GM10847 (cell line): ENCODE results near the gene PYCR2.

Experiments used
- POLR2A ChIP-seq: IDR thresholded peaks from 2 replicates; pipeline ENCODE4 v1.6.1; 2011; ENCODE audit not compliant: insufficient read length; ENCODE audit errors: extremely low read depth

The PYCR2 gene

DNA sequence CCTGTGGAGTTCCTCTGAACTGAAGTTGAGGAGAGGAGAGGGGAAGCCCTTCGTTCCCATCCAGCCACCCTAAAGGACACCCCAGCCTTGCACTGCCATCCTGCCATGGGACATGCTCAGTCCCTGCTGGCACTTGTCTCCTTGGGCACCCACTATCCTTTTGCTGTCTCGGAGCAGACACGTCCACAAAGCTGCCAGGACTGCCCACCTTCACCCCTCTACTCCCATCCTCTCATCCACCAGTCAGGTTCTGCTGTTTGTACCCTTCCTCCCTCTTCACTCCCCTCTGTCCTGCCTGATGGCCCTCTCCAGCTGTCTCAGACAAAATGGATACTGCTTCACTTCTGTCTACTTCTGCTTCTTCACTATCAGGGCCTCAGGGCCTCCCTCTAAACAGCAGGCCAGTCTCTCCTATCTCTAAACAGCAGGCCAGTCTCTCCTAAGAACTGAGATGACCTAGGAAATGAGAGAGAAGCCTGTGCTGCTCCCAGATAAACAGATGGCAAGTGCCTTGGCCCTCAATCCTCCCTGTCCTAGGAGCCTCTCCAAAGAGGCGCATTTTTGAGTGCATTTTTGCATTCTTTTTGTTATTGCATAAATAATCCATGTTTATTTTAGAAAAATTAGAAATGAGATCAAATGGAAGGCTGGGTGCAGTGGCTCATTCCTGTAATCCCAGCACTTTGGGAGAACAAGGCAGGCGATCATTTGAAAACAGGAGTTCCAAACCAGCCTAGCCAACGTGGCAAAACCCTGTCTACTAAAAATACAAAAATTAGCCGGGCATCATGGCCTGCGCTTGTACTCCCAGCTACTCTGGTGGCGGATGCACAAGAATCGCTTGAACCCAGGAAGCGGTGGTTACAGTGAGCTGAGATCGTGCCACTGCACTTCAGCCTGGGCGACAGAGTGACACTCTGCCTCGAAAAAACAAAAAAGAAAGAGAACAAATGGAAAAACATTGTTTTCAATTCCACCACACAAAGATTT lies 4.4 kb upstream of the PYCR2 start:
- TF ChIP-seq POLR2A, result no peak

DNA sequence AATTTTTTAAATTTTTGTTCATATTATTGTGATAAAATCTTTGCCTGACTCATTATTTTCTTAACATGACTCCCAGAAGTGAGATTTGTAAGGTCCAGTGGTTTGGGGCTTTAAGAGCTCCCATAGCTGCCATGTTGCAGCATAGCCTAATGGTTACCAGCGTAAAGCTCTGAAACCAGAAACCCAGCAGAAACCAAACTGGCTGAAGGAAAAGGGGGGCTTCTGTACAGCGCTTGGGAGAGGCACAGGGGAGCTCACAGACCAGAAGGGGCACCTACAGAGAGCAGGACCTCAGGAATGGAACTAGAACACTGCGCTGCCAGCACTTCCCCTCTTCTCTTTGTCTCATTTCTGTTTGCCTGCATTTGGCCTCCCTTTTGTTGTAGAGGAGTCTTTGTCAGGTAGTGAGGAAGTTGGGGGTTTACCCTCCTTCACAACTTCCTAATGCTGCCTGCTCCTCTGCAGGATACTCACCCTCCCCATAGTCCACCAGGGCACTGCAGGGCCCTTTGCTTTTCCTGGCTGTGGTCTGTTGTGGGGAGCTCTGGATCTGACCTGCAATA lies 2.6 kb upstream of the PYCR2 start:
- no peak for TF ChIP-seq POLR2A

DNA sequence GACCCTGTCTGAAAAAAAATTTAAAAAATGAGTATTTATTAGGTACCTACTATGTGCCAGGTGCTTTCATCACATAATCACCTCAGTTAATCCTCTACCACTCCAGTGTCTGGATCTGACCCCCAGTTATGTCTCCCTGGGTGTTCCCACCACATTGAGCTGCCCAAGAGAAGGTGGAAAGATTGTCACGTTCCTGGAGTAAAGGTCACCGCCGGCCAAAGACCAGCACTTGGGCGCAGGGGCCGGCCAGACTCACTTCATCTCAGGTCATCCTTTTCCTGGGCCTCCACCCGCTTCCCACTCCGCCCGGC lies 714 bp downstream of the PYCR2 start:
- TF ChIP-seq POLR2A, result no peak

DNA sequence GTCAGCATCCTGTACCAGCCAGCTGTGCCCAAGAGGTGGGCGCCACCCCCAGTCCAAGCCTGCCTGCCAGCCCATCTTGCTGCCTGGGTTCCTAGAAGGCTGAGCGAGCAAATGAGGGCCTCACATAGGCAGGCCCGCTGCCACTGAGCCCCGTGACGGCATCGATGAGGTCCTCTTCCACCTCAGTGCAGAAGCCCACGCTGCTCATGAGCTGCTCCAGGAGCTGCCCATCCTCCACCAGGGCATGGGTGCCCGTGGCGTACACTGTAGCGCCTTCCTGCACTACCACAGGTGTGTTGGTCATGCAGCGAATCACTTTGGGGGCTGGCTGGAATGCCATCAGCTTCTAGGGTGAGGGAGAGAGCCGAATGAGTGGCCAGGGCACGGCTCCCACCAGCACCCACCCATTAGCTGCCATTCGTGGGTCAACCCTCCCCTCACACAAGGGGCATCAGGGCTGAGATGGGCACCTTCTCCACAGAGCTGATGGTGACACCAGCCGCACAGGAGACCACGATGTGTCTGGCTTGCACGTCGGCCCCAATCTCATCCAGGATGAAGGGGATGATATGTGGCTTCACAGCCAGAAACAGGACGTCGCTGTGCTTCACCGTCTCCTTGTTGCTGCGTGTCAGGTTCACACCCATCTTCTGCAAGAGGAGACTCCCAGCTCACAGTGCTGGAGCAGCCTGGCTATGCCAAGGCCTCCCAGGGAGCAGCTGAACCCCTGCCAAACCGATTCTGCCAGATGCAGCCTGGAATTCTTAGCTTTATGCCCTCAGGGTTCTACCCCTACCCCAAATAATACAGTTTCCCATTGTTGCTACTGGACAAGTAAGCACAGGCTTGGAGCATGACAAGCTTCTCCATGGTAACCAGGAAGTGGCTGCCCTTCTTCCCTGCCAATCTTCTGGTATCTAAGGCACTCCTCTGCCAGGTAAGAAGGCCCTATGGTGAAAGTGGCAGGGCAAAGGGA lies 2.0 kb downstream of the PYCR2 start:
- TF ChIP-seq POLR2A, result no peak

DNA sequence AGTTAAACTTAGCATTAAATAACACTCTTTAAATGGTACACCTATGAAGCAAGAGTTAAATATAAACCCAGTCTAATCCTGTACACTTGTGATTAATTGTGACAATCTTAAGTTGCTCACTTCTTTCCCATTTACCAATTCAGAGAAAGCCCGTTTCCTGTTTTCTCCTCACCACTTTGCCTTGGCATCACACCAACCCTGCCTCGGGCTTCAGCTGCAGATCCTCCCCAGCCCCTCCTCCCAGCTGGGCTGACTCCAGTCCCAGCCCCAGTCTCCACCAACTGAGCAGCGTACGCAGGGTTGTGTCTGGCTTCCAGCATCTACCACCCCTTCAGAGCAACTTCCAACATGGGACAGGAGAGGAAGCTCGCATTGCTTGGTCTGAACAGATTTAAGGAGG lies 4.1 kb downstream of the PYCR2 start:
- no peak for TF ChIP-seq POLR2A

DNA sequence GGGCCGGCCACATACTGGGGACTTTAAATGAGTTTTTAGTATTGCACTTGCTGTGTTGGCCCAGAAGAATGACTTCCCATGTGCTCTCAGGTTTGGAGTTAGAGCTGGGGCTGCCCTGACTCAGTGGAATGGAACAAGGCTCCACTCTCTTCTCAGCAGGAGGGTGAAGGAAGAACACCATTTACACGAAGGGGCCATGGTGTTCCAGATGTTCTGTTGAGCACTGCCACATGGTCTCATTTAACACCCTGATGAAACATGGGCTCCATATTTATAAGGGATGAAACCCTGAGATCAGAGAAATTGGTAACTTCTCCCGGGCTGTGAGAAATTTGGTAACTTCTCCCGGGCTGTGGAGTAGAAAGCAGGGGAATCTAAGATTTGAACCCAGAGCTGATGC lies 5.8 kb downstream of the PYCR2 start:
- TF ChIP-seq POLR2A, result no peak

DNA sequence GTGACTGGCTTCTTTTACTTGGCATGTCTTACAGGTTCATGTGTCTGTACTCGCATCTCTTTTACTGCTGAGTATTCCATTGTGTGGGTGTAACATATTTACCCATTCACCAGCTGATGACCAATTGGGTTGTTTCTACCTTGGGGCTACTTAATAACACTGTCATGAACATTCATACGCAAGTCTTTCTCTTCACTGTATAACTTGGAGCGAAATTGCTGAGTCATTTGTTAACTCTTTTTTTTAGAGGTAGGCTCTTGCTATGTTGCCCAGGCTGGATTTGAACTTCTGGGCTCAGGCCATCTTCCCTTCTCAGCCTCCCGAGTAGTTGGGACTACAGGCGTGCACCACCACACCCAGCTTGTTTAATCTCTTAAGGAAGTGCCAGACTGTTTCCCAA lies 6.5 kb downstream of the PYCR2 start:
- no peak for TF ChIP-seq POLR2A

DNA sequence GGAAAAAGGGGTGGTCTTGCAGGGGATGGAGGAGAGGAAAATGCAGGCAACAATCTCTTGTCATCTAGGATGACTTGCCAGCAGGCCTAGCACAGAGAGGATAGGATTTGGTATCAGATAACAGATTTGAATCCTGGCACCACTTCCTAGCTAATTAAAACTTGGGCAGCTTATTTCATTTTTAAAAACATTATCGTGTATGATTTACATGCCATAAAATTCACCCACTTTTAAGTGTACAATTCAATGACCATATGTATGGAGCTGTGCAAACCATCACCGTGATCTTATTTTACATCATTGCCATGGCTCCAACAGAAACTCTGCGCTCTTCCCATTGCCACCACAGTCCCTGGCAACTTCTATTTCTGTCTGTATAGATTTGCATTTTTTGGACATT lies 6.9 kb downstream of the PYCR2 start:
- no peak for TF ChIP-seq POLR2A

DNA sequence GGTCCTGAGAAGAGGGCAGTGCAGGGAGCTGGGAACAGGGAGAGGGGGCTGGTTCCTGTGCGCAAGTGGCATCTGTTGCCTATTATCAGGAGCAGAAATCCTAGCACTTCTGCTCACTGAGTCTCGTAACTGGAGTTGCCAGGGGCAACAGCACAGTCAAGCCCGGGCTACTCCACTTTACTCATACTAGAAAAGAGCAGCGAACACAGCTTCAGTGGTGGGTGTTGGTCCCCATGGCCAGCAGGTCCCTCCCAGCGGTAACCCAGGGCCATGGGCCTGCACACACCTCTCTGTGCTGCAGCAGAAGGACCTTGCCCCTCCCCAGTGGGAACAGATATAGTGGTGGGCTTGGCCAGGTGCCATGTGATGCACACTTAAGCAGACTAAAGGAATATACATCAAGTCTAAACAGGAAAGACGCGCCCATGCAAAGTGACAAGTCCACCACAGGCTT lies 8.5 kb downstream of the PYCR2 start:
- TF ChIP-seq POLR2A, result no peak

DNA sequence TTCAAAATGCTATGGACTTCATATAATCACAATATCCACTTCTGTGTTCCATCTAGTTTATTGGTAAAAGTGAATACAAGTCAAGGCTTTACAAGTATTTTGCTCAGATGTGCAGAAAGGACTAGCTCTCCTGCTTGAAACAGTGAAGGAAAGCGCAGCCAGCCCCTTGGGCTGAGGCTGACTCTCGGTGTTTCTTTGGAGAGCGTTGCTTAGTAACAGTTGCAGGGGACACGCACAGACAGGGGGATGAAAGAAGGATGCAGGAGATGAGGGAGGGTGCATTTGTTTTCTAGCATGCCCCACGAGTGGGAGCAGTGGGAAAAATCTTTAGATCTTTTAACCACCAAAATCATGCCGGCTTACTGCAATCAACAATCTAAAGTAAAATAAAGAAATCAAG lies 9.1 kb downstream of the PYCR2 start:
- TF ChIP-seq POLR2A, result no peak

DNA sequence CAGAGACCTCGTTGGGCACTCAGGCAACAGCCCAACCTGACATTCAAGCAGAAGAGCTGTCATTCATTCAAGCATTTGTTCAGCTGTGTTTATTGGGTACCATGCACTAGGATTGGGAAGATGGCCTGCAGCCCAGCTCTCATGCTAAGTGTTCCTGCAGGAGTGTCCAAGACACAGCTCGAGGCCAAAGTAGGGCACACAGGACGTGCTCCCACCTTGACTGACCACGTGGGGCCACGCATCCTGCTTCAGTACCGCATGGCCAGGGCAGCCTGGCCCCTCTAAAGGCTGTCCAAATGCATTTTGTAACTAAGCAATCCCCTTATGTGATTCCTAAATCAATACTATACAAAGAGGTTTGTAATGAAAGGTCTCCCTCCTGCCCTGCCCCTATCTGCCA lies 9.7 kb downstream of the PYCR2 start:
- no peak for TF ChIP-seq POLR2A

DNA sequence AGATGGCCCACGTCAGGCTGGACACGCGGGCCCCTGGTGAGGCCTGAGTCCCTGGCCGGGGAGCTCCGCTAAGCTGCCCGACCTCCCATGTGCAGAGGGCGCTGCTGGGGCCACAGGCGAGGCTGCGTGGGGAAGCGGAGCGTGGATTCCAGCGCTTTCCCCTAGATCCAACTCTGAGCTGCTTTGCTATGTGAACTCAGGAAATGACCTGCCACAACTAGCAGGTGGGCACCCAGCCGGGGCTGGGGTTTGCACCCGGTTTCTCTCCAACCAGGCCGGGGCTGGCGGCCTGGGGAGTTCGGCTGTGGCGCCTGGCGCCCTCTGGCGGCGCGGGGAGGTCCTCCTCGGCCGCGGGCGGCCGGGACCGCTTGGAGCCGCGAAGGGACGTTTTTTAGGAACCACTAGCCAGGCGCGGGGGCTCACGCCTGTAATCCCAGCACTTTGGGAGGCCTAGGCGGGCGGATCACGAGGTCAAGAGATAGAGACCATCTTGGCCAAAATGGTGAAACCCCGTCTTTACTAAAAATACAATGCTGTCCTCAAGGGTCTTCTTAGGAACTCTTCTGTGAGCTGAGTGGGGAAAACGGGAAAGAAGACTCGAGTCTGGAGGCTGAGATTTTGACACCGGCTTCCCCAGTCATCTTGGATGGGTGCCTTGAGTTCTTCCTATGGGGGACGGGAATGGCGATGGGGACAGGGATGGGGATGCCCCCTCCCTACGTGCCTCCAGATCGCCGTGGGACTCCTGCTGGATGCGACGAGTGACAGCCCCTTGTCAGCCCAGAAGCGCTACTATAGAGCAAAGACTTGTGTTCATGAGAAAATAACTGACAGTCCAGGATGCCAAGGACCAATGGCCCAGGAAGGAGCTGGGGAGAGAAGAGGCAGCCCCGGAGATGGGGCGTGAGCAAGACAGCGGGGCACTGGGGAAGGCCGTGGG lies 12.6 kb downstream of the PYCR2 start:
- TF ChIP-seq POLR2A, result no peak

DNA sequence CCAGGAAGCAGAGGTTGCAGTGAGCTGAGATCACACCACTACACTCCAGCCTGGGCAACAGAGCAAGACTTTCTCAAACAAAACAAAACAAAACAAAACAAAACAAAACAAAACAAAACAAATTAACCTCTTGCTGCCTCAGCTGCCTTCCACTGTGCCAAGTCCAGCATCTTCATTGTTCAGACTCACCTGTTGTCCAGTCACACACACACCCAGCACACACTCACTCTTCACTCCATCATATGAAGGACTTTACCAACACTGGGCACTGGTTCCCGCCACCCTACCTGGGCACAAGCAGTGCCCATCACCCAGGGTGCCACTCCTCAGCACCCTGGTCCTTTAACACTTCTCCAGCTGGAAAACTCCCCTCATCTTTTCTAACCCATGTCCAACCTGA lies 14.6 kb downstream of the PYCR2 start:
- TF ChIP-seq POLR2A, result no peak

DNA sequence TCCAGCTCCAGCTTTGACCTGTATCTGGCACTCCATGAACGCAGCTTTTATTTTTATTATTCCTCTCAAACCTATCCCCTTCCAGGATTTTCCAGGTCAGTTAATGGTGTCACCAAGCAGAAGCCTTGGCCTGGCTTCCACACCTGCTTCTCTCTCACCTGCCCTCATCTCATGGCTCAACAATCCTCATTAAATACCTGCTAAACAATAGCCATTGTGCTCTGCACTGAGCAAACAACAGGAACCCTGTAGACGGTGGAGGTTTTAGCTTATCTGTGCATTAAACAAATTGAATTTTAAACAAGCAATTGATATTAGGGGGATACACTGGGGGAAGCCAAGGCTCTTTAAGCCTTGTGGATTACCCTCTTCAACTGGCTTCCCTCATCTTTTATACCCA lies 15.3 kb downstream of the PYCR2 start:
- no peak for TF ChIP-seq POLR2A
